Stimulated activated CD4-positive, alpha-beta T cell treated with anti-CD3 and anti-CD28 coated beads, TNF-alpha, amount 100 ng/mL, for 24 hours (primary cell): ENCODE data around the gene SEC14L6.
"Not testable (repeated sequence)": the region's sequence is repeated elsewhere in the genome, so short reads cannot be mapped to it uniquely, and the experiment has no call there.

ENCODE experiments used
- DNase-seq, 3 experiments: peaks; one replicate each; pipeline ENCODE4 v3.0.0-alpha.2; 2020; ENCODE audit warnings: low read depth in 3 of 3

Gene SEC14L6

GRCh38 chr22:30566125-30566524 is 19.6 kb upstream of the SEC14L6 start:
- no peak for DNase-seq

GRCh38 chr22:30565341-30565740 is 18.8 kb upstream of the SEC14L6 start:
- DNase-seq, result no peak

- no peak for DNase-seq
These were observed 18.2 kb upstream of the SEC14L6 start for GRCh38 chr22:30564761-30565119.

- no peak for DNase-seq
These were observed 17.7 kb upstream of the SEC14L6 start for GRCh38 chr22:30564045-30564760.

GRCh38 chr22:30562366-30562765 is 15.8 kb upstream of the SEC14L6 start:
- DNase-seq, result no peak

- DNase-seq, result no peak
These were observed 15.1 kb upstream of the SEC14L6 start for GRCh38 chr22:30561402-30562189.

- peak in 1 of 3 experiments; percentile 18 for DNase-seq
These were observed 14.2 kb upstream of the SEC14L6 start for GRCh38 chr22:30560643-30561202.

- DNase-seq, result no peak
These were observed 13.3 kb upstream of the SEC14L6 start for GRCh38 chr22:30559889-30560288.

GRCh38 chr22:30557243-30557642 is 10.7 kb upstream of the SEC14L6 start:
- no peak for DNase-seq

GRCh38 chr22:30556388-30556787 is 9.8 kb upstream of the SEC14L6 start:
- DNase-seq, result no peak

- DNase-seq, result no peak
These were observed 9.0 kb upstream of the SEC14L6 start for GRCh38 chr22:30555282-30556210.

- no peak for DNase-seq
These were observed 7.4 kb upstream of the SEC14L6 start for GRCh38 chr22:30553971-30554370.

- no peak for DNase-seq
These were observed 6.2 kb upstream of the SEC14L6 start for GRCh38 chr22:30552719-30553118.

- not testable (repeated sequence) for DNase-seq
These were observed 5.3 kb upstream of the SEC14L6 start for GRCh38 chr22:30551813-30552212.

- DNase-seq, result no peak
These were observed 647 bp upstream of the SEC14L6 start for GRCh38 chr22:30547188-30547587.

- no peak for DNase-seq
These were observed 3.7 kb downstream of the SEC14L6 start for GRCh38 chr22:30542811-30543188.

GRCh38 chr22:30541961-30542810 is 4.4 kb downstream of the SEC14L6 start:
- no peak for DNase-seq

- not testable (repeated sequence) for DNase-seq
These were observed 5.0 kb downstream of the SEC14L6 start for GRCh38 chr22:30541511-30541910.

GRCh38 chr22:30539368-30539767 is 7.2 kb downstream of the SEC14L6 start:
- no peak for DNase-seq

- DNase-seq, result no peak
These were observed 8.3 kb downstream of the SEC14L6 start for GRCh38 chr22:30538280-30538679.
